ENCODE data around the gene LRRC8A. TPM values are rescaled to one million over a fixed set of nuclear protein-coding genes. Genes with fewer than 3 reads are reported as not detected.
"Not testable (repeated sequence)": the region's sequence is repeated elsewhere in the genome, so short reads cannot be mapped to it uniquely, and the experiment has no call there.

Gene LRRC8A
- total RNA-seq, 1 donor from 2014 or later: 93.0 TPM

DNA sequence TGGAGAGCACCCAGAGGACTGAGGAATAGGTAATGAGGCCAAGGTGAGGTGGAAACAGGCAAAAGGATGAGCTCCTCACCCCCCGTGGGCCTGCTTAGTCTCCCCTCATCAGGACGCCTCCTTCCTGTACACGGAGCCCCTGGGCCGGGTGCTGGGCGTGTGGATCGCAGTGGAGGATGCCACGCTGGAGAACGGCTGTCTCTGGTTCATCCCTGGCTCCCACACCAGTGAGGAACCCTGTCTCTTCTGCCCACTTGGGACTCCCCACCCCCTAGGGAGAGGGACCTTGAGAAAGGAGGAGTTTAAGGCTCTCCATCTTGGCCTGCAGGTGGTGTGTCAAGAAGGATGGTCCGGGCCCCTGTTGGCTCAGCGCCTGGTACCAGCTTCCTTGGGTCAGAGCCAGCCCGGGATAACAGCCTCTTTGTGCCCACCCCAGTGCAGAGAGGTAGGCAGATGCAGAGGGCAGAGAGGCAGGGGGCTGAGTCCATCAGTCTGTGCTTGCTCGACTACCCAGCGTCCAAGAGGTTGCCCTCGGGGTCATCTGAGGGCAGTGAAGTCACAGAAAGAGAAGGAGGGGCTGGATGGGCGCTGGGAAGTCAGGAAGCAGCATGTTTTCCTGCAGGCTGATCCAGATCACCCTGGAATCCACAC, 58.5 kb downstream of the LRRC8A start:
- Mint-ChIP-seq H3K27ac (ENCODE audit: unreplicated experiment) (no peak overlapping the region), H3K4me1 (ENCODE audit: low read depth, unreplicated experiment) (no peaks in the 10 kb centered on the region), H3K4me3 (ENCODE audit: unreplicated experiment) (no peak overlapping the region), H3K27me3 (ENCODE audit: unreplicated experiment) (peaks cover 10% of the 10 kb centered on the region), H3K36me3 (ENCODE audit: unreplicated experiment) (no peaks in the 10 kb centered on the region), H3K9me3 (ENCODE audit: unreplicated experiment) (peaks cover 6% of the 10 kb centered on the region)
- DNase-seq: no peak
- TF ChIP-seq, protein P1, sequence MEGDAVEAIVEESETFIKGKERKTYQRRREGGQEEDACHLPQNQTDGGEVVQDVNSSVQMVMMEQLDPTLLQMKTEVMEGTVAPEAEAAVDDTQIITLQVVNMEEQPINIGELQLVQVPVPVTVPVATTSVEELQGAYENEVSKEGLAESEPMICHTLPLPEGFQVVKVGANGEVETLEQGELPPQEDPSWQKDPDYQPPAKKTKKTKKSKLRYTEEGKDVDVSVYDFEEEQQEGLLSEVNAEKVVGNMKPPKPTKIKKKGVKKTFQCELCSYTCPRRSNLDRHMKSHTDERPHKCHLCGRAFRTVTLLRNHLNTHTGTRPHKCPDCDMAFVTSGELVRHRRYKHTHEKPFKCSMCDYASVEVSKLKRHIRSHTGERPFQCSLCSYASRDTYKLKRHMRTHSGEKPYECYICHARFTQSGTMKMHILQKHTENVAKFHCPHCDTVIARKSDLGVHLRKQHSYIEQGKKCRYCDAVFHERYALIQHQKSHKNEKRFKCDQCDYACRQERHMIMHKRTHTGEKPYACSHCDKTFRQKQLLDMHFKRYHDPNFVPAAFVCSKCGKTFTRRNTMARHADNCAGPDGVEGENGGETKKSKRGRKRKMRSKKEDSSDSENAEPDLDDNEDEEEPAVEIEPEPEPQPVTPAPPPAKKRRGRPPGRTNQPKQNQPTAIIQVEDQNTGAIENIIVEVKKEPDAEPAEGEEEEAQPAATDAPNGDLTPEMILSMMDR (IDR thresholded peaks at IDR 0.05; ENCODE audit: partially characterized antibody, unreplicated experiment): no peak

DNA sequence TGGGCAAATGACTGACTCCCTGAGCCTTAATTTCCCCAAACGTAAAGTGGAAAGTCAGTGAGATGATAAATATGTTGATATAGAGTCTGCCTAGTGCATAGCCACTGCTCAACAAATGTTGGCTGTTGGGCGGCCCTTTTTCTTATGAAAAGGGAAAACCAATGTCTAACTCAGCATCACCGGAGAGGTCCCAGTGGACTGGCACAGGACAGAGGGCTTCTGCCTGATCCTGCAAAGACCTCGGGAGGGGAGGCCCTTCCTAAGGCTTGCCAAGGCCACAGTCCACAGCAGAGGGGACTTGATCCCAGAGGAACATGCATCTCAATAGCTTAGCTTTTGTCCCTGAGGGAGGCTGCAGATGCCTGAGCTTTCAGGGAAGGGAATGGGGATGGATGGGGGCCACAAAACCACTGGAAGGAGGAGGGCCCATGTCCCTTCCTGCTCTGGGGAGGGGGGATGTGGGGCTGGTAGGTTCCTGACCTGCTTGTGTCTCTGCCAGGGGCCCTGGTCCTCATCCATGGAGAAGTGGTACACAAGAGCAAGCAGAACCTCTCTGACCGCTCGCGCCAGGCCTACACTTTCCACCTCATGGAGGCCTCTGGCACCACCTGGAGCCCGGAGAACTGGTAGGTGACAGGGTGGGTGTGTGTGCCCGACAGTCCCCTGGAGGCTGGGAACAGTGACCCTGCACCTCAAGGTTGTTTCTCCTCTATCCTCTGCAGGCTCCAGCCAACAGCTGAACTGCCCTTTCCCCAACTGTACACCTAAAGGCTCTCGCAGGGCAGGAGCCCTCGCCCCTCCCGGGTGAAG, 59.2 kb downstream of the LRRC8A start:
- H3K27ac Mint-ChIP-seq (ENCODE audit: unreplicated experiment): no peak overlapping the region

GRCh38 chr9:128943832-128944620, 62.1 kb downstream of the LRRC8A start:
- H3K36me3 Mint-ChIP-seq (ENCODE audit: unreplicated experiment): peaks cover 4% of the 10 kb centered on the region
- no peak for DNase-seq
- H3K9me3 Mint-ChIP-seq (ENCODE audit: unreplicated experiment): peaks cover 11% of the 10 kb centered on the region
- no peak overlapping the region for H3K27ac Mint-ChIP-seq (ENCODE audit: unreplicated experiment)
- H3K4me1 Mint-ChIP-seq (ENCODE audit: low read depth, unreplicated experiment): peaks cover 11% of the 10 kb centered on the region
- peaks cover 13% of the 10 kb centered on the region for H3K27me3 Mint-ChIP-seq (ENCODE audit: unreplicated experiment)
- TF ChIP-seq, protein P1 (IDR thresholded peaks at IDR 0.05; ENCODE audit: partially characterized antibody, unreplicated experiment): no peak
- no peak overlapping the region for H3K4me3 Mint-ChIP-seq (ENCODE audit: unreplicated experiment)

More for the DNA sequence above, 59.2 kb downstream of the LRRC8A start:
- peaks cover 6% of the 10 kb centered on the region for H3K9me3 Mint-ChIP-seq (ENCODE audit: unreplicated experiment)
- H3K4me3 Mint-ChIP-seq (ENCODE audit: unreplicated experiment): no peak overlapping the region
- TF ChIP-seq, protein P1 (IDR thresholded peaks at IDR 0.05; ENCODE audit: partially characterized antibody, unreplicated experiment): no peak
- H3K4me1 Mint-ChIP-seq (ENCODE audit: low read depth, unreplicated experiment): peaks cover 4% of the 10 kb centered on the region
- no peaks in the 10 kb centered on the region for H3K36me3 Mint-ChIP-seq (ENCODE audit: unreplicated experiment)
- DNase-seq: no peak
- peaks cover 12% of the 10 kb centered on the region for H3K27me3 Mint-ChIP-seq (ENCODE audit: unreplicated experiment)

GRCh38 chr9:128944966-128945365, 63.0 kb downstream of the LRRC8A start:
- Mint-ChIP-seq H3K27me3 (ENCODE audit: unreplicated experiment) (peaks cover 13% of the 10 kb centered on the region), H3K9me3 (ENCODE audit: unreplicated experiment) (peaks cover 11% of the 10 kb centered on the region), H3K4me1 (ENCODE audit: low read depth, unreplicated experiment) (peaks cover 11% of the 10 kb centered on the region)
- not testable (repeated sequence) for DNase-seq; H3K27ac Mint-ChIP-seq (ENCODE audit: unreplicated experiment); H3K4me3 Mint-ChIP-seq (ENCODE audit: unreplicated experiment); H3K36me3 Mint-ChIP-seq (ENCODE audit: unreplicated experiment)

- DNase-seq: no peak
- Mint-ChIP-seq H3K27ac (ENCODE audit: unreplicated experiment) (peak overlapping the region; percentile 25), H3K9me3 (ENCODE audit: unreplicated experiment) (peaks cover 7% of the 10 kb centered on the region), H3K4me3 (ENCODE audit: unreplicated experiment) (peak overlapping the region; percentile 100), H3K4me1 (ENCODE audit: low read depth, unreplicated experiment) (peaks cover 11% of the 10 kb centered on the region), H3K36me3 (ENCODE audit: unreplicated experiment) (peaks cover 4% of the 10 kb centered on the region), H3K27me3 (ENCODE audit: unreplicated experiment) (peaks cover 11% of the 10 kb centered on the region)
- TF ChIP-seq, protein P1 (IDR thresholded peaks at IDR 0.05; ENCODE audit: partially characterized antibody, unreplicated experiment): no peak
Measured at GRCh38 chr9:128945798-128946501, 64.0 kb downstream of the LRRC8A start.
